ENCODE results near the gene SHBG. TPM values are rescaled to one million over a fixed set of nuclear protein-coding genes. Genes with fewer than 3 reads are reported as not detected.
"Not testable (repeated sequence)": the region's sequence is repeated elsewhere in the genome, so short reads cannot be mapped to it uniquely, and the experiment has no call there.

The SHBG gene
- polyA plus RNA-seq, 1 donor (not counting 4 experiments of a cell fraction or from before 2014, with no cell fraction given): 0.14 TPM

- Histone ChIP-seq H2AFZ (ENCODE audit: control insufficient read depth, low read length) (no peak overlapping the region), H4K20me1 (ENCODE audit: control insufficient read depth, extremely low read depth, insufficient read depth, low read length) (no peaks in the 10 kb centered on the region), H3K4me2 (ENCODE audit: control insufficient read depth, extremely low read depth, insufficient read depth, low read depth, low read length) (no peak overlapping the region), H3K36me3 (ENCODE audit: control insufficient read depth in 2 of 2, extremely low read depth in 1 of 2, insufficient read depth in 2 of 2, low read length in 2 of 2) (no peaks in the 10 kb centered on the region), H3K9me3 (ENCODE audit: control insufficient read depth, low read depth, low read length) (no peaks in the 10 kb centered on the region), H3K27me3 (ENCODE audit: control insufficient read depth, extremely low read depth, insufficient read depth, low read length) (no peaks in the 10 kb centered on the region), H3K9ac (ENCODE audit: control insufficient read depth, extremely low read depth, insufficient read depth, low read length) (no peak overlapping the region), H3K27ac (ENCODE audit: control insufficient read depth, insufficient read depth, low read length) (no peak overlapping the region), H3K4me3 (ENCODE audit: control insufficient read depth in 2 of 3, extremely low read depth in 1 of 3, insufficient read depth in 2 of 3, low read depth in 1 of 3, low read length in 3 of 3) (no peak overlapping the region), H3K79me2 (ENCODE audit: control insufficient read depth, insufficient read depth, low read length) (no peaks in the 10 kb centered on the region), H3K4me1 (ENCODE audit: control insufficient read depth, extremely low read depth, insufficient read depth, low read length) (no peaks in the 10 kb centered on the region), H3K9me1 (ENCODE audit: control insufficient read depth, extremely low read depth, insufficient read depth, low read length) (no peaks in the 10 kb centered on the region)
- TF ChIP-seq CTCF (optimal IDR thresholded peaks at IDR 0.05 in 1 of 3, IDR thresholded peaks at IDR 0.05 in 1 of 3, conservative IDR thresholded peaks at IDR 0.05 in 1 of 3; ENCODE audit: extremely low read depth in 1 of 3, insufficient read depth in 2 of 3, low read length in 3 of 3) (no peak), EZH2 (IDR thresholded peaks at IDR 0.05; ENCODE audit: low read length) (no peak)
- FAIRE-seq (no peak), DNase-seq (ENCODE audit: low read depth, low spot score) (no peak)
- dilution Hi-C loops (cut with MboI; ENCODE audit: extremely low pct_ligation_motif_present, low sequenced_read_pairs): no loop called here
These were observed 9.1 kb upstream of the SHBG start for GRCh38 chr17:7620835-7621234.

GRCh38 chr17:7623661-7624060 lies 6.3 kb upstream of the SHBG start:
- no peak overlapping the region for H3K4me3 ChIP-seq (ENCODE audit: control insufficient read depth in 2 of 3, extremely low read depth in 1 of 3, insufficient read depth in 2 of 3, low read depth in 1 of 3, low read length in 3 of 3)
- TF ChIP-seq CTCF (optimal IDR thresholded peaks at IDR 0.05 in 1 of 3, IDR thresholded peaks at IDR 0.05 in 1 of 3, conservative IDR thresholded peaks at IDR 0.05 in 1 of 3; ENCODE audit: extremely low read depth in 1 of 3, insufficient read depth in 2 of 3, low read length in 3 of 3) (no peak), EZH2 (IDR thresholded peaks at IDR 0.05; ENCODE audit: low read length) (no peak)
- H3K79me2 ChIP-seq (ENCODE audit: control insufficient read depth, insufficient read depth, low read length): peaks cover 2% of the 10 kb centered on the region
- H3K36me3 ChIP-seq (ENCODE audit: control insufficient read depth in 2 of 2, extremely low read depth in 1 of 2, insufficient read depth in 2 of 2, low read length in 2 of 2): no peaks in the 10 kb centered on the region
- FAIRE-seq: no peak
- no peaks in the 10 kb centered on the region for H3K9me1 ChIP-seq (ENCODE audit: control insufficient read depth, extremely low read depth, insufficient read depth, low read length)
- H3K27ac ChIP-seq (ENCODE audit: control insufficient read depth, insufficient read depth, low read length): no peak overlapping the region
- H3K9me3 ChIP-seq (ENCODE audit: control insufficient read depth, low read depth, low read length): no peaks in the 10 kb centered on the region
- H2AFZ ChIP-seq (ENCODE audit: control insufficient read depth, low read length): no peak overlapping the region
- H3K27me3 ChIP-seq (ENCODE audit: control insufficient read depth, extremely low read depth, insufficient read depth, low read length): no peaks in the 10 kb centered on the region
- no peak overlapping the region for H3K9ac ChIP-seq (ENCODE audit: control insufficient read depth, extremely low read depth, insufficient read depth, low read length)
- no peak overlapping the region for H3K4me2 ChIP-seq (ENCODE audit: control insufficient read depth, extremely low read depth, insufficient read depth, low read depth, low read length)
- dilution Hi-C loops (cut with MboI; ENCODE audit: extremely low pct_ligation_motif_present, low sequenced_read_pairs): no loop called here
- peaks cover 3% of the 10 kb centered on the region for H3K4me1 ChIP-seq (ENCODE audit: control insufficient read depth, extremely low read depth, insufficient read depth, low read length)
- DNase-seq (ENCODE audit: low read depth, low spot score): no peak
- no peaks in the 10 kb centered on the region for H4K20me1 ChIP-seq (ENCODE audit: control insufficient read depth, extremely low read depth, insufficient read depth, low read length)

GRCh38 chr17:7625749-7626148 lies 4.2 kb upstream of the SHBG start:
- H3K9me1 ChIP-seq (ENCODE audit: control insufficient read depth, extremely low read depth, insufficient read depth, low read length); H4K20me1 ChIP-seq (ENCODE audit: control insufficient read depth, extremely low read depth, insufficient read depth, low read length); H3K9ac ChIP-seq (ENCODE audit: control insufficient read depth, extremely low read depth, insufficient read depth, low read length); H3K36me3 ChIP-seq (ENCODE audit: control insufficient read depth in 2 of 2, extremely low read depth in 1 of 2, insufficient read depth in 2 of 2, low read length in 2 of 2); H3K27ac ChIP-seq (ENCODE audit: control insufficient read depth, insufficient read depth, low read length); H3K4me2 ChIP-seq (ENCODE audit: control insufficient read depth, extremely low read depth, insufficient read depth, low read depth, low read length); H3K9me3 ChIP-seq (ENCODE audit: control insufficient read depth, low read depth, low read length); H3K79me2 ChIP-seq (ENCODE audit: control insufficient read depth, insufficient read depth, low read length); H3K4me3 ChIP-seq (ENCODE audit: control insufficient read depth in 2 of 3, extremely low read depth in 1 of 3, insufficient read depth in 2 of 3, low read depth in 1 of 3, low read length in 3 of 3); H2AFZ ChIP-seq (ENCODE audit: control insufficient read depth, low read length); H3K4me1 ChIP-seq (ENCODE audit: control insufficient read depth, extremely low read depth, insufficient read depth, low read length); FAIRE-seq; H3K27me3 ChIP-seq (ENCODE audit: control insufficient read depth, extremely low read depth, insufficient read depth, low read length); dilution Hi-C loops (cut with MboI; ENCODE audit: extremely low pct_ligation_motif_present, low sequenced_read_pairs); DNase-seq (ENCODE audit: low read depth, low spot score): not testable (repeated sequence)
